GM10266 (cell line): ENCODE data around the gene ACOXL.

Source experiments
- DNase-seq: peaks from one replicate; pipeline ENCODE4 v3.0.0; 2012; ENCODE audit errors: extremely low spot score
- CTCF ChIP-seq: IDR thresholded peaks from 2 replicates; pipeline ENCODE4 v1.5.1; 2012; ENCODE audit warnings: mild to moderate bottlenecking, low read depth; ENCODE audit not compliant: control insufficient read depth, insufficient read depth; ENCODE audit errors: missing control alignments

The ACOXL gene

GRCh38 chr2:110784047-110784631 lies 51.8 kb downstream of the ACOXL start:
- no peak for TF ChIP-seq CTCF
- no peak for DNase-seq

GRCh38 chr2:110785439-110785838 lies 53.1 kb downstream of the ACOXL start:
- no peak for DNase-seq

GRCh38 chr2:110788976-110789375 lies 56.6 kb downstream of the ACOXL start:
- DNase-seq = no peak
- TF ChIP-seq CTCF = no peak

More at GRCh38 chr2:110785439-110785838, 53.1 kb downstream of the ACOXL start:
- TF ChIP-seq CTCF = no peak

- no peak for DNase-seq
- no peak for TF ChIP-seq CTCF
Observed at GRCh38 chr2:110789706-110790105, 57.3 kb downstream of the ACOXL start.

GRCh38 chr2:110790907-110791306 lies 58.5 kb downstream of the ACOXL start:
- DNase-seq = no peak
- no peak for TF ChIP-seq CTCF

GRCh38 chr2:110791435-110791834 lies 59.1 kb downstream of the ACOXL start:
- TF ChIP-seq CTCF = no peak
- DNase-seq = no peak

GRCh38 chr2:110793034-110793433 lies 60.7 kb downstream of the ACOXL start:
- DNase-seq = no peak
- no peak for TF ChIP-seq CTCF
